ENCODE measurements around the gene LRRC59. TPM values are rescaled to one million over a fixed set of nuclear protein-coding genes. Genes with fewer than 3 reads are reported as not detected.
A peak's percentile ranks its signal among the peaks of the same experiment; 100 is the strongest.

LRRC59 gene
- total RNA-seq, 1 experiment from 2014 or later = 177 TPM

DNA sequence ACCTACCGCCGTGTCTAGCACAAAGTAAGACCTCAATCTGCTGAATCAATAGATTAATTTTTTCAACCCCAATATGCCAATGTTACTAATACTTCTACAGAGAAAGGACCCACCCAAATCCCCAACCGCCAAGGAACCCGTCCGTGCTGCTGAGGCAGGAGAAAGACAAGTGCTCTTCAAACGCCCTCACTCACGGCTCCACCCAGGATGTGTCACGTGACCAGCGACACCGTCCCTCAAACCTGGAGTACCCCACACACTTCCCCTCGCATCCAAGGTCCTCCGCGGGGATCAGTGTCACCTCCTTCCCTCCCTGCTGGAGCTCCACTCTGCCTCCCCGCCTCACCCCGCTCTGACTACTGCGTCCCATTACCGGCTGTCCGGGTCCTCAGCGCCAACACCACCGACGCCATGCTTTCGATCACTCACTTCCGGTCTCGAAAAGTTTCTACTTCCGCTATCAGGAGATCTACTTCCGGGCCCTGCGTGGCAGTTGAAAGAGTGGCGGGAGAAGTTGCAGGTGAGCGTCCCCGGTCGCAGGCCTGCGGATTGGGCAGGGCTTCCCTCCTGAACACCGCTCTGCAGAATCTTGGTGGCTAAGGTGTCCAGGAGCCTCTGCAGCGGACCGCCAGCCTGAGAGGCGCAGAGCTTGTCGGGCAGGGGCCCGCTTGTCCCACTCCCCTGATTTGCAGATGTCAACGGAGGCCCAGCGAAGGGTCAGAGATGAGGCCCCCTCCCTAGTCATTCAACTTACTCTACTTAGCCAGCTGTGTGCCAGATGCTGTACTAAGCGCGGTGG, 24.4 kb downstream of the LRRC59 start, which contains the start of the genes EME1 and MRPL27:
Gene EME1, plus strand, starts transcription at position 472 of the 799 bp plus-strand sequence. CDS start 1,980 bp downstream, outside the sequence.
Gene MRPL27, minus strand, starts transcription at position 427 of the 799 bp plus-strand sequence. Its CDS starts 14 bp downstream, at position 413.
- intact Hi-C loops (cut with micrococcal nuclease; ENCODE audit: unreplicated experiment) = loop anchor here (10.0 kb wide), 1 partner anchor 102 kb away; the partner anchor contains the start of gene RSAD1
- Histone ChIP-seq H3K9me3 (ENCODE audit: low read depth, low read length, poor library complexity, severe bottlenecking) (no peaks in the 10 kb centered on the region), H3K27ac (ENCODE audit: low read depth, low read length, poor library complexity, severe bottlenecking) (peak within 1 kb of the TSS; percentile 96), H3K4me1 (ENCODE audit: insufficient read depth, low read length, poor library complexity, severe bottlenecking) (peaks cover 5% of the 10 kb centered on the region), H3K27me3 (replicated peaks; ENCODE audit: insufficient read depth, low read depth, low read length, poor library complexity) (no peaks in the 10 kb centered on the region), H3K36me3 (ENCODE audit: insufficient read depth, low read length, poor library complexity, severe bottlenecking) (peaks cover 41% of the 10 kb centered on the region), H3K4me3 (ENCODE audit: low read depth, low read length, poor library complexity, severe bottlenecking) (peak within 1 kb of the TSS; percentile 77)
- DNase-seq (ENCODE audit: low spot score) = peak; percentile 94
- ChIA-PET POLR2A (ENCODE audit: low non-redundant PET) (no interaction called here), CTCF (no interaction called here)
- BruUV-seq (replicated peaks) = TSS peak; percentile 70
- TF ChIP-seq EZH2 (IDR thresholded peaks at IDR 0.05; ENCODE audit: borderline replicate concordance, low read depth, low read length, poor library complexity, severe bottlenecking) (no peak), CTCF (conservative IDR thresholded peaks at IDR 0.05; ENCODE audit: low read depth, low read length) (no peak)

DNA sequence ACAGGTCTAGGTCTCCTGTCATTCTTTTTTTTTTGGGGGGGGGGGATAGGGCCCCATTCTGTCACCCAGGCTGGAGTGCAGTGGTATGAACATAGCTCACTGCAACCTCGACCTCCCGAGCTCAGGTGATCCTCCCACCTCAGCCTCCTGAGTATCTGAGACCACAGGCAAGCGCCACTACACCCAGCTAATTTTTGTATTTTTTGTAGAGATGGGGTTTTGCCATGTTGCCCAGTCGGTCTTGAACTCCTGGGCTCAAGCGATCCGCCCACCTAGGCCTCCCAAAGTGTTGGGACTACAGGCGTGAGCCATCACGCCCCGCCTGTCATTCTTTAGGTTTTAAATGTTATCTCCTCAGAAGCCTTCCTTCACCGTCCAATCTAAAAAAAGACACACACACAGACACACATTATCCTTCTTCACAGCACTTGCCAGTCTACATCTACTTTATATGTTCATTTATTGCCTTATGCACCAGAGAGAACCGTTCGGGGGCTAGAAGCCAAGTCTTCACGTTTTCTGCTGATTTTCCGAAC, 25.0 kb downstream of the LRRC59 start:
- no peak for DNase-seq (ENCODE audit: low spot score)
- intact Hi-C loops (cut with micrococcal nuclease; ENCODE audit: unreplicated experiment) = loop anchor here (10.0 kb wide), 1 partner anchor 103 kb away; the partner anchor contains the start of gene RSAD1
- POLR2A ChIA-PET (ENCODE audit: low non-redundant PET) = no interaction called here
- H3K36me3 ChIP-seq (ENCODE audit: insufficient read depth, low read length, poor library complexity, severe bottlenecking) = peaks cover 46% of the 10 kb centered on the region
- H3K27ac ChIP-seq (ENCODE audit: low read depth, low read length, poor library complexity, severe bottlenecking) = peak overlapping the region; percentile 96
- TF ChIP-seq EZH2 (IDR thresholded peaks at IDR 0.05; ENCODE audit: borderline replicate concordance, low read depth, low read length, poor library complexity, severe bottlenecking) (no peak), CTCF (conservative IDR thresholded peaks at IDR 0.05; ENCODE audit: low read depth, low read length) (no peak)
- CTCF ChIA-PET = no interaction called here
- peak overlapping the region; percentile 77 for H3K4me3 ChIP-seq (ENCODE audit: low read depth, low read length, poor library complexity, severe bottlenecking)
- H3K27me3 ChIP-seq (replicated peaks; ENCODE audit: insufficient read depth, low read depth, low read length, poor library complexity) = no peaks in the 10 kb centered on the region
- no TSS peak for BruUV-seq (replicated peaks)
- H3K4me1 ChIP-seq (ENCODE audit: insufficient read depth, low read length, poor library complexity, severe bottlenecking) = peaks cover 5% of the 10 kb centered on the region
- H3K9me3 ChIP-seq (ENCODE audit: low read depth, low read length, poor library complexity, severe bottlenecking) = no peaks in the 10 kb centered on the region

DNA sequence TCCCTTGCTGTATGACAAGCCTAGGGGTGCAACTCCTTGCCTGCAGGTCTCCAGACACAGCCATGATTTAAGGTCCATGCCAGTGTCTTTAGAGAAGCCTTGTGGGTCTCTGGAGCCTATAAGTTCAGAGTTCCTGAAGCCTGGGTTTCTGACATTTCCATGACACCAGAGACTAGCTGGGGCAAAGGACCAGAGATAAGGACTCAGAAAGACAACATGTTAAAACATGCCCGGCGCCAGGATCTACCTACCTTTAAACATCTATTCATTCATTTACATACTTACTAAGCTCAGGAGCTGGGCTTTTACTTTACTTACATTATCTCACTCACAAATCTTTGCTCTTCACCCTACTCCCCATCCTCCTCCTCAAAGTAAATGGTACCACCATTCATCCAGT, 25.8 kb downstream of the LRRC59 start:
- ChIA-PET CTCF (no interaction called here), POLR2A (ENCODE audit: low non-redundant PET) (no interaction called here)
- no peak for DNase-seq (ENCODE audit: low spot score)
- Histone ChIP-seq H3K4me3 (ENCODE audit: low read depth, low read length, poor library complexity, severe bottlenecking) (peak overlapping the region; percentile 77), H3K36me3 (ENCODE audit: insufficient read depth, low read length, poor library complexity, severe bottlenecking) (peaks cover 51% of the 10 kb centered on the region), H3K27ac (ENCODE audit: low read depth, low read length, poor library complexity, severe bottlenecking) (no peak overlapping the region), H3K4me1 (ENCODE audit: insufficient read depth, low read length, poor library complexity, severe bottlenecking) (peaks cover 5% of the 10 kb centered on the region), H3K9me3 (ENCODE audit: low read depth, low read length, poor library complexity, severe bottlenecking) (no peaks in the 10 kb centered on the region), H3K27me3 (replicated peaks; ENCODE audit: insufficient read depth, low read depth, low read length, poor library complexity) (no peaks in the 10 kb centered on the region)
- intact Hi-C loops (cut with micrococcal nuclease; ENCODE audit: unreplicated experiment) = loop anchor here (10.0 kb wide), 1 partner anchor 103 kb away; the partner anchor contains the start of gene RSAD1
- no TSS peak for BruUV-seq (replicated peaks)
- TF ChIP-seq CTCF (conservative IDR thresholded peaks at IDR 0.05; ENCODE audit: low read depth, low read length) = no peak
- TF ChIP-seq EZH2 (IDR thresholded peaks at IDR 0.05; ENCODE audit: borderline replicate concordance, low read depth, low read length, poor library complexity, severe bottlenecking) = no peak

Measured in A673 (cell line).